Right lobe of liver (tissue), 4 donors: ENCODE results near the gene CTDP1.

Experiments used
- POLR2A ChIP-seq: fragments of 450-650 bp; IDR thresholded peaks from one replicate; pipeline ENCODE4 v1.6.1; 2017; ENCODE audit warnings: antibody characterized with exemption, mild to moderate bottlenecking
- TF ChIP-seq, protein P1 (sequence below), 4 donors: fragments of 200-600 bp in 3 of 4; fragments of 450-650 bp in 1 of 4; IDR thresholded peaks; one replicate each; pipeline versions ENCODE4 v1.5.1 to v1.8.0; 2016 to 2022; ENCODE audit warnings: antibody characterized with exemption in 4 of 4, mild to moderate bottlenecking in 2 of 4
- donor health status: DM: no; HTN: no; CAD: no.
- donor health status: DM: no; HTN: no; CAD: no.
- donor health status: DM: no; HTN: yes; CAD: no.

DNA sequence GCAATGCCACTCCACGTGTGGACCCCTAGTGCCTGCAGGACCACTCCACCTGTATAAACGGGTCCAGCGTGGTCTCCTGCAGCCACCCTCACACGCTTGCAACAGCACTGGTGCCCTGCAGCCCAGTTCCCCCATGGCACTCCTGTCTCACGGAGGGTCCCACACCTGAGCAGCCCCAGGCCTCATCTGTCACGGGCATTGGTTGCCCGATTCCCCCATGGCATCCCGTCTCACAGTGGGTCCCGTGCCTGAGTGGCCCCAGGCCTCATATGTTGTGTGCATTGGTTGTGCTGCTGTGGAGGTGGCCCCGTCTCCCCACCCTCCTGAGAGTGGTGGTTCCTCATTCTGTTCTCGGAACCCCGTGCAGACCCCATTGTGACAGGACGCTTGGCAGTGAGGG lies 43.4 kb downstream of the CTDP1 start:
- TF ChIP-seq, protein P1, sequence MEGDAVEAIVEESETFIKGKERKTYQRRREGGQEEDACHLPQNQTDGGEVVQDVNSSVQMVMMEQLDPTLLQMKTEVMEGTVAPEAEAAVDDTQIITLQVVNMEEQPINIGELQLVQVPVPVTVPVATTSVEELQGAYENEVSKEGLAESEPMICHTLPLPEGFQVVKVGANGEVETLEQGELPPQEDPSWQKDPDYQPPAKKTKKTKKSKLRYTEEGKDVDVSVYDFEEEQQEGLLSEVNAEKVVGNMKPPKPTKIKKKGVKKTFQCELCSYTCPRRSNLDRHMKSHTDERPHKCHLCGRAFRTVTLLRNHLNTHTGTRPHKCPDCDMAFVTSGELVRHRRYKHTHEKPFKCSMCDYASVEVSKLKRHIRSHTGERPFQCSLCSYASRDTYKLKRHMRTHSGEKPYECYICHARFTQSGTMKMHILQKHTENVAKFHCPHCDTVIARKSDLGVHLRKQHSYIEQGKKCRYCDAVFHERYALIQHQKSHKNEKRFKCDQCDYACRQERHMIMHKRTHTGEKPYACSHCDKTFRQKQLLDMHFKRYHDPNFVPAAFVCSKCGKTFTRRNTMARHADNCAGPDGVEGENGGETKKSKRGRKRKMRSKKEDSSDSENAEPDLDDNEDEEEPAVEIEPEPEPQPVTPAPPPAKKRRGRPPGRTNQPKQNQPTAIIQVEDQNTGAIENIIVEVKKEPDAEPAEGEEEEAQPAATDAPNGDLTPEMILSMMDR (IDR thresholded peaks at IDR 0.05), result no peak
- no peak for TF ChIP-seq POLR2A
